Measurements from ENCODE around the gene SLC6A6. TPM values are rescaled to one million over a fixed set of nuclear protein-coding genes. Genes with fewer than 3 reads are reported as not detected.

The SLC6A6 gene
- total RNA-seq, 4 donors from 2014 or later = 15.4 to 37.6 (median 20.9) TPM

DNA sequence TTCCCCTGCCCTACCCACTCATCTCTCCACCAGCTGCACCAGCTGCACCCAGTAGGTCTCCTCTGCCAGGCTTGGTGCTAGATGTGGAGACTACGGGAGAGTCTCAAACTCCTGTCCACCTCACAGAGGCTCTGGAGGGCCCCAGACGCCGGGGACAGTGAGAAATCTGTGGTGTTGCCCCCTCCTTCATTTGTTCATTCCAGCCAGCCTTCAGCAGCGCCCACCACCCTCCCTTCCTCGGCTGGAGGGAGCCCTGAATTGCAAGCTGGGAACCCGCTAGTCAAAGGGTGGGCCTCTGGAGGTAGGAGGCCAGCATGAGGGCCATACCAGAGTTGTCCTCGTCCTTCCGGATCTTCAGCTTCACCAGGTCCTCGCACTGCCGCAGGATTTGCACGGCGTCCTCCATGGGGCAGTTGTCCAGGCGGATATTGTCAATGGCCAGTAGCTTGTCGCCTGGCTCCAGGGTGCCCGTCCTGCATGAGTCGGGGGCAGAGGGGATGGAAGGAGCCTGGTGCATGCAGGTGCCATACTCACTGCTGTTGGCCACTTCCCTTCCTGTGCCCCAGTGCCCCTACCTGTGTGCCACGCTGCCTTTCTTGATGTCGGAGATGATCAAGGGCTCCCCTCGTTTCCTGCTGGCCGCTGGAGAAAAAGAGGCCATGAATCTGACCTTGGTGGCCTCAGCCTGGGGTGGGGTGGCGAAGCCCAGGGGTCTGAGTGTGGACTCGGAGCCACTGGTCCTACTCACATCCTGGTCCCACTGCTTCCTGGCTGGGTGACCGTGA is 108.6 kb downstream of the SLC6A6 start:
- Histone ChIP-seq H3K36me3 (no peaks in the 10 kb centered on the region), H3K4me1 (peaks cover 0 to 7% (median 0%) of the 10 kb centered on the region in 3 donors), H3K27ac (no peak overlapping the region), H3K9me3 (no peaks in the 10 kb centered on the region), H3K4me3 (no peak overlapping the region), H3K27me3 (no peaks in the 10 kb centered on the region)
- 93% methylated on average over 3 of the region's 23 CpGs; no CpG with 5 or more reads in 1 of the 2 donors for WGBS, 2 donors (ENCODE audit: low coverage in 1 of 2)
- ATAC-seq = no peak
- TF ChIP-seq POLR2AphosphoS5 (IDR thresholded peaks at IDR 0.05) (no peak), POLR2A (IDR thresholded peaks at IDR 0.05) (no peak), EP300 (IDR thresholded peaks at IDR 0.05) (no peak), CTCF (IDR thresholded peaks at IDR 0.05) (no peak)

- H3K36me3 ChIP-seq = no peaks in the 10 kb centered on the region
- peaks cover 0 to 7% (median 0%) of the 10 kb centered on the region in 3 donors for H3K4me1 ChIP-seq
- no peaks in the 10 kb centered on the region for H3K27me3 ChIP-seq
- ATAC-seq = no peak
- TF ChIP-seq EP300 (IDR thresholded peaks at IDR 0.05) (no peak), CTCF (IDR thresholded peaks at IDR 0.05) (no peak), POLR2A (IDR thresholded peaks at IDR 0.05) (no peak)
- H3K27ac ChIP-seq = no peak overlapping the region
- no peaks in the 10 kb centered on the region for H3K9me3 ChIP-seq
- WGBS, 2 donors (ENCODE audit: low coverage in 1 of 2) = 61 to 86% methylated on average over 7 to 8 of the region's 12 CpGs
- no peak overlapping the region for H3K4me3 ChIP-seq
Measured at GRCh38 chr3:14511623-14512280, 109.3 kb downstream of the SLC6A6 start.

- no peak overlapping the region for H3K27ac ChIP-seq
- peaks cover 0 to 7% (median 0%) of the 10 kb centered on the region in 3 donors for H3K4me1 ChIP-seq
- H3K36me3 ChIP-seq = no peaks in the 10 kb centered on the region
- H3K9me3 ChIP-seq = no peaks in the 10 kb centered on the region
- H3K27me3 ChIP-seq = no peaks in the 10 kb centered on the region
- no peak overlapping the region for H3K4me3 ChIP-seq
- TF ChIP-seq POLR2A (IDR thresholded peaks at IDR 0.05) (no peak), CTCF (IDR thresholded peaks at IDR 0.05) (no peak), EP300 (IDR thresholded peaks at IDR 0.05) (no peak)
- 71 to 83% methylated on average over 3 to 9 of the region's 19 CpGs for WGBS, 2 donors (ENCODE audit: low coverage in 1 of 2)
- no peak for ATAC-seq
Measured at GRCh38 chr3:14512281-14512941, 110.0 kb downstream of the SLC6A6 start.

DNA sequence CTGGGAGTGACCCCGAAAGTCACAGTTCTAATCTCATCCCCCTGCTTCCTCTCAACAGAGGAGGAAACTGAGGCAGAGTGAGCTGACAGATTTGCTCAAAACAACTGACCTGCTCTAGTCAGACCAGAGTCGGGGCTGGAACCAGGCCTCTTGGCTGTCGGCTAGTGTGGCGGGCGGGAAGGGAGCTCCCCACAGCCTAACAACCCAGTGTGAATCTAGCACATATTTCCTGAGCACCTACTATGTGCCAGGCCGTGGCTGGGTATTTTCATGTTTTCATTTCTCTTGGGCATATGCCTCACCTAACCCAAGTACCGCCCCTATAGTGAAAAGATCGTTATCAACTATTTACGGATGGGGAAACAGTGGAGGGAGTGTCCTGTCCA is 110.5 kb downstream of the SLC6A6 start:
- no peak overlapping the region for H3K27ac ChIP-seq
- no peaks in the 10 kb centered on the region for H3K9me3 ChIP-seq
- WGBS, 2 donors (ENCODE audit: low coverage in 1 of 2) = 80 to 88% methylated on average over 4 to 5 of the region's 9 CpGs
- H3K4me1 ChIP-seq = peaks cover 0 to 7% (median 0%) of the 10 kb centered on the region in 3 donors
- no peaks in the 10 kb centered on the region for H3K36me3 ChIP-seq
- ATAC-seq = no peak
- H3K4me3 ChIP-seq = no peak overlapping the region
- H3K27me3 ChIP-seq = no peaks in the 10 kb centered on the region
- TF ChIP-seq POLR2AphosphoS5 (IDR thresholded peaks at IDR 0.05) (no peak), POLR2A (IDR thresholded peaks at IDR 0.05) (no peak), EP300 (IDR thresholded peaks at IDR 0.05) (no peak), CTCF (IDR thresholded peaks at IDR 0.05) (no peak)

Measured in gastroesophageal sphincter (tissue), 4 donors.